ENCODE data around the gene FBXW11. TPM values are rescaled to one million over a fixed set of nuclear protein-coding genes. Genes with fewer than 3 reads are reported as not detected.

The FBXW11 gene
- total RNA-seq, 1 experiment from 2014 or later = 52.2 TPM

DNA sequence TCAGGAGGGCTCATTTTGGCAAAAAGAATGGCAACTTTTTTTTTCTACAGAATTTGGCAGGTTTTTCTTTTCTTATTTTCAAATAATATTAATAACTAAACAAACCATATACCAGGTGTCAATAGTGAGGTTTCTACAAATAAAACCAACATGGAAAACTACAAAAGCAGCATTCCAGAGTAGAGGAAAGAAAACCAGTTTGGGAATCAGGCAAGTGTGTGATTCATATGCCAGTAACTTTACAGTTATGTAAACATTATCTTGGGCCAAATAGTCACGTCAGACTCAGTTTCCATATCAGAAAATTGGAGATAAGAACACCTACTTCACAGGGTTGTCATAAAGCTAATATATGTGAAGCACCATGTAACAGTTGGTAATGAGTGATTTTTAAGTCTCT, 51.7 kb downstream of the FBXW11 start:
- ATAC-seq = no peak
- Mint-ChIP-seq H3K4me1 (peaks cover 55% of the 10 kb centered on the region), H3K27ac (no peak overlapping the region), H3K27me3 (ENCODE audit: low read depth) (no peaks in the 10 kb centered on the region), H3K9me3 (no peaks in the 10 kb centered on the region), H3K4me3 (no peak overlapping the region), H3K36me3 (no peaks in the 10 kb centered on the region)
- TF ChIP-seq ELF4 (CRISPR knock-in tag; IDR thresholded peaks at IDR 0.05; ENCODE audit: low read depth) = no peak
- TF ChIP-seq NR2C2 (CRISPR knock-in tag; IDR thresholded peaks at IDR 0.05) = no peak
- TF ChIP-seq ZNF219 (CRISPR knock-in tag; IDR thresholded peaks at IDR 0.05; ENCODE audit: borderline replicate concordance) = no peak
- TF ChIP-seq IRF1 (CRISPR knock-in tag; IDR thresholded peaks at IDR 0.05) = no peak
- DNase-seq (ENCODE audit: low spot score) = no peak
- CTCF ChIA-PET = no interaction called here
- POLR2A ChIA-PET = interaction anchor here (1.5 kb wide), 1 partner anchor 52 kb away, joined by 6 read pairs; the partner anchor contains the start of gene FBXW11

GRCh38 chr5:171953860-171954701, 52.4 kb downstream of the FBXW11 start:
- peak; percentile 50 for ATAC-seq
- TF ChIP-seq ZBTB43 (CRISPR knock-in tag; IDR thresholded peaks at IDR 0.05) = no peak
- TF ChIP-seq ZBTB21 (CRISPR knock-in tag; IDR thresholded peaks at IDR 0.05; ENCODE audit: borderline replicate concordance) = no peak
- no peak for TF ChIP-seq ZNF416 (CRISPR knock-in tag; IDR thresholded peaks at IDR 0.05)
- no peak for TF ChIP-seq ZNF219 (CRISPR knock-in tag; IDR thresholded peaks at IDR 0.05; ENCODE audit: borderline replicate concordance)
- no peak for TF ChIP-seq ATF2 (CRISPR knock-in tag; IDR thresholded peaks at IDR 0.05; ENCODE audit: borderline replicate concordance, low read depth)
- TF ChIP-seq ZNF512 (CRISPR knock-in tag; IDR thresholded peaks at IDR 0.05; ENCODE audit: borderline replicate concordance) = no peak
- TF ChIP-seq ZNF532 (CRISPR knock-in tag; IDR thresholded peaks at IDR 0.05; ENCODE audit: borderline replicate concordance) = no peak
- no peak for TF ChIP-seq TEAD1 (CRISPR knock-in tag; IDR thresholded peaks at IDR 0.05)
- Mint-ChIP-seq H3K9me3 (no peaks in the 10 kb centered on the region), H3K27me3 (ENCODE audit: low read depth) (no peaks in the 10 kb centered on the region), H3K27ac (peak overlapping the region; percentile 47; the same call in 1 of the 2 replicates), H3K36me3 (no peaks in the 10 kb centered on the region), H3K4me1 (peaks cover 58% of the 10 kb centered on the region), H3K4me3 (no peak overlapping the region)
- DNase-seq (ENCODE audit: low spot score) = no peak
- CTCF ChIA-PET = no interaction called here
- POLR2A ChIA-PET = interaction anchor here (1.5 kb wide), 1 partner anchor 52 kb away, joined by 6 read pairs; the partner anchor contains the start of gene FBXW11
